Panc1 (cell line): ENCODE results near the gene ZNF500. TPM values are rescaled to one million over a fixed set of nuclear protein-coding genes. Genes with fewer than 3 reads are reported as not detected.
A peak's percentile ranks its signal among the peaks of the same experiment; 100 is the strongest.

ENCODE experiments used
- ATAC-seq: fragments of 200-7000 bp; cut with Tn5 transposase; 2 replicates; pipeline ENCODE4 v1.9.1; 2020; ENCODE audit warnings: mild to moderate bottlenecking, moderate library complexity
- Bru-seq: library from RNA; stranded (reverse); fragments of 400-500 nt; gene quantifications from one replicate; lab custom pipeline; 2021; lab: Mats Ljungman, UMichigan
- BruChase-seq, 2 experiments: library from RNA; stranded (reverse); fragments of 400-500 nt; gene quantifications; one replicate each; lab custom pipeline; 2021; lab: Mats Ljungman, UMichigan
- BruUV-seq: library from RNA; stranded (reverse); fragments of 400-500 nt; replicated peaks from 2 replicates; lab custom pipeline; 2021; lab: Mats Ljungman, UMichigan
- CTCF ChIA-PET: fragments of 300-600 bp; sonication (Branson Sonifier 250); formaldehyde crosslinking; loops from one replicate; lab custom pipeline; 2022; ENCODE audit warnings: antibody characterized with exemption; lab: Charles Lee
- POLR2A ChIA-PET: fragments of 300-600 bp; sonication (Branson Sonifier 250); formaldehyde crosslinking; loops from one replicate; lab custom pipeline; 2022; ENCODE audit warnings: antibody characterized with exemption; lab: Charles Lee
- DNase-seq: peaks from one replicate; pipeline ENCODE4 v3.0.0-alpha.2; 2010; ENCODE audit warnings: low read depth, low spot score
- H3K27ac ChIP-seq: 2 replicates; pipeline ENCODE4 v1.5.1; 2011; ENCODE audit warnings: mild to moderate bottlenecking, low read length, inconsistent platforms
- H3K27me3 ChIP-seq: fragments of 200-500 bp; sonication (Bioruptor generic); 2 replicates; pipeline ENCODE4 v1.6.0; 2014; ENCODE audit warnings: low read length, inconsistent platforms; ENCODE audit not compliant: control insufficient read depth, insufficient read depth
- H3K36me3 ChIP-seq: fragments of 200-500 bp; sonication (Bioruptor generic); 2 replicates; pipeline ENCODE4 v1.5.1; 2014; ENCODE audit warnings: inconsistent platforms, mild to moderate bottlenecking, low read length, moderate library complexity; ENCODE audit not compliant: control insufficient read depth, insufficient read depth
- H3K4me1 ChIP-seq: 2 replicates; pipeline ENCODE4 v1.5.1; 2011; ENCODE audit warnings: inconsistent platforms, mild to moderate bottlenecking, low read length, moderate library complexity; ENCODE audit not compliant: control insufficient read depth, insufficient read depth
- H3K4me3 ChIP-seq, 2 experiments: 2 replicates each; pipeline ENCODE4 v1.5.1; 2011 to 2012; ENCODE audit warnings: low read depth in 2 of 2, low read length in 2 of 2, mild to moderate bottlenecking in 2 of 2, inconsistent platforms in 1 of 2, moderate library complexity in 1 of 2
- H3K9me3 ChIP-seq: fragments of 200-500 bp; sonication (Bioruptor generic); 2 replicates; pipeline ENCODE4 v1.5.1; 2014; ENCODE audit warnings: low read depth, mild to moderate bottlenecking, inconsistent platforms, low read length, moderate library complexity; ENCODE audit not compliant: control insufficient read depth, insufficient read depth
- POLR2AphosphoS5 ChIP-seq: IDR thresholded peaks from 2 replicates; pipeline ENCODE4 v1.6.1; 2012; ENCODE audit warnings: mild to moderate bottlenecking, low read depth, low read length, moderate library complexity
- SIN3A ChIP-seq: IDR thresholded peaks from 2 replicates; pipeline ENCODE4 v1.6.1; 2012; ENCODE audit warnings: low read depth, mild to moderate bottlenecking, low read length, moderate library complexity, borderline replicate concordance; ENCODE audit not compliant: insufficient read depth
- TCF7L2 ChIP-seq: IDR thresholded peaks from 2 replicates; pipeline ENCODE4 v1.6.1; 2011; ENCODE audit warnings: mild to moderate bottlenecking, low read depth, low read length, inconsistent platforms
- in situ Hi-C: cut with HindIII; loops from 2 replicates; pipeline ENCODE4 v1.10.0; 2016; ENCODE audit warnings: low sequenced_read_pairs, low pct_unique_long_range_greater_than_20kb
- intact Hi-C: fragments of 100-400 bp; cut with micrococcal nuclease; formaldehyde crosslinking; loops from one replicate; pipeline ENCODE4 v1.10.0; 2022; ENCODE audit not compliant: unreplicated experiment
- long read RNA-seq: library from polyadenylated mRNA; unstranded; transcript quantifications from one replicate; pipeline ENCODE4 v2.0.0, GENCODE V29; 2021; ENCODE audit not compliant: unreplicated experiment
- polyA plus RNA-seq: library from polyadenylated mRNA; unstranded; fragments of >200 nt; gene quantifications from one replicate; pipeline ENCODE4 v1.2.1, GENCODE V29; 2012; ENCODE audit warnings: missing spikeins; ENCODE audit not compliant: insufficient read length
- total RNA-seq: library from RNA; stranded (reverse); gene quantifications from one replicate; pipeline ENCODE4 v1.2.1, GENCODE V29; 2021; ENCODE audit not compliant: unreplicated experiment
- TF ChIP-seq, protein P1 (sequence below), 2 experiments: IDR thresholded peaks; 2 replicates each; pipeline ENCODE4 v1.6.1; 2011 to 2012; ENCODE audit warnings: low read depth in 2 of 2, control low read depth in 1 of 2, low read length in 1 of 2, mild to moderate bottlenecking in 1 of 2, moderate library complexity in 1 of 2; ENCODE audit not compliant: insufficient read depth in 1 of 2
- TF ChIP-seq, protein P2 (sequence below): fragments of 450-650 bp; IDR thresholded peaks from 2 replicates; pipeline ENCODE4 v1.5.1; 2017; ENCODE audit warnings: mild to moderate bottlenecking

ZNF500 gene
- total RNA-seq = 25.8 TPM
- polyA plus RNA-seq = 17.4 TPM
- percentile 72 among the genes with signal in this experiment for Bru-seq, nascent RNA
- percentile 76 among the genes with signal in this experiment for BruChase-seq, experiment 1, labeled RNA remaining after a 2-hour chase
- BruChase-seq, experiment 2, labeled RNA remaining after a 6-hour chase = percentile 74 among the genes with signal in this experiment
- long read RNA-seq, full-length matches to known transcripts = 12 of 30 reads
- long read RNA-seq, partial matches to known transcripts = 5 of 30 reads
- long read RNA-seq, other reads (novel, unspliced or antisense) = 13 of 30 reads

DNA sequence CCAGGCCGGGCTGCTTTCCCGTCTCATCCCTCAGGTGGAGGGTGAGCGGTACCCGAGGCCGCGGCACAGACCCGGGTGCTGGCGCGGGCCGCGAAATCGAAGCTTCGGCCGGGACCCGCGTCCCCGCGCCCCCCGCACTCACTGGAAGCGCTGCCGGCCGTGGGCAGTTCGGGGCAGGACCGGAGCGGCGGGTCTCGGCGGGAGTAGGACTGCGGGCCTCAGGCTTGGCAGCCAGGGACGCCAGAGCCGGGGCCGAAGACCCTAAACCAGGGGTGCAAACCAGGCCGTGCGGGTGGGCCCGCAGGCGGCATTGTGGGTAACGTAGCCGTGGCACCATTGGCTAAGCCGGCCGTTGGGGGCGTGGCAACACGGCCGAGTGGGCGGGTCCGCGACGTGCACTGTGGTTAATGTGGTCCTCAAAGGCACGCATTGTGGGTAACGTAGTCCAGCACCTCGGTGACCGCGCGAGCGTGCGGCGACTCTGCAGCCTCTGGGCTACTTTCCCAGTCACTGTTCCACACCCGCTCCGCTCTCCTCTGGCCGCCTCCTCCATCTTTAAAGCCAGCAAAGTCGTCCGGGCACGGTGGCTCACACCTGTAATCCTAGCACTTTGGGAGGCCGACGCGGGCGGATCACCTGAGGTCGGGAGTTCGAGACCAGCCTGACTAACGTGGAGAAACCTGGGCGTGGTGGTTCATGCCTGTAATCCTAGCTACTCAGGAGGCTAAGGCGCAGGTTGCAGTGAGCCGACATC lies at the start of gene ZNF500:
TSS of gene ZNF500 (minus strand) at position 288 of the 754 bp plus-strand sequence. CDS start 1,184 bp downstream, outside the sequence.
- no peaks in the 10 kb centered on the region; the same call in 1 of the 2 replicates for H3K36me3 ChIP-seq
- TF ChIP-seq TCF7L2 = no peak
- peak; percentile 87 for TF ChIP-seq POLR2AphosphoS5
- TF ChIP-seq, protein P1, sequence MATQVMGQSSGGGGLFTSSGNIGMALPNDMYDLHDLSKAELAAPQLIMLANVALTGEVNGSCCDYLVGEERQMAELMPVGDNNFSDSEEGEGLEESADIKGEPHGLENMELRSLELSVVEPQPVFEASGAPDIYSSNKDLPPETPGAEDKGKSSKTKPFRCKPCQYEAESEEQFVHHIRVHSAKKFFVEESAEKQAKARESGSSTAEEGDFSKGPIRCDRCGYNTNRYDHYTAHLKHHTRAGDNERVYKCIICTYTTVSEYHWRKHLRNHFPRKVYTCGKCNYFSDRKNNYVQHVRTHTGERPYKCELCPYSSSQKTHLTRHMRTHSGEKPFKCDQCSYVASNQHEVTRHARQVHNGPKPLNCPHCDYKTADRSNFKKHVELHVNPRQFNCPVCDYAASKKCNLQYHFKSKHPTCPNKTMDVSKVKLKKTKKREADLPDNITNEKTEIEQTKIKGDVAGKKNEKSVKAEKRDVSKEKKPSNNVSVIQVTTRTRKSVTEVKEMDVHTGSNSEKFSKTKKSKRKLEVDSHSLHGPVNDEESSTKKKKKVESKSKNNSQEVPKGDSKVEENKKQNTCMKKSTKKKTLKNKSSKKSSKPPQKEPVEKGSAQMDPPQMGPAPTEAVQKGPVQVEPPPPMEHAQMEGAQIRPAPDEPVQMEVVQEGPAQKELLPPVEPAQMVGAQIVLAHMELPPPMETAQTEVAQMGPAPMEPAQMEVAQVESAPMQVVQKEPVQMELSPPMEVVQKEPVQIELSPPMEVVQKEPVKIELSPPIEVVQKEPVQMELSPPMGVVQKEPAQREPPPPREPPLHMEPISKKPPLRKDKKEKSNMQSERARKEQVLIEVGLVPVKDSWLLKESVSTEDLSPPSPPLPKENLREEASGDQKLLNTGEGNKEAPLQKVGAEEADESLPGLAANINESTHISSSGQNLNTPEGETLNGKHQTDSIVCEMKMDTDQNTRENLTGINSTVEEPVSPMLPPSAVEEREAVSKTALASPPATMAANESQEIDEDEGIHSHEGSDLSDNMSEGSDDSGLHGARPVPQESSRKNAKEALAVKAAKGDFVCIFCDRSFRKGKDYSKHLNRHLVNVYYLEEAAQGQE (IDR thresholded peaks at IDR 0.05; ENCODE audit: insufficient read depth in 1 of 2, low read depth in 2 of 2, low read length in 1 of 2) = no peak
- TF ChIP-seq, protein P2, sequence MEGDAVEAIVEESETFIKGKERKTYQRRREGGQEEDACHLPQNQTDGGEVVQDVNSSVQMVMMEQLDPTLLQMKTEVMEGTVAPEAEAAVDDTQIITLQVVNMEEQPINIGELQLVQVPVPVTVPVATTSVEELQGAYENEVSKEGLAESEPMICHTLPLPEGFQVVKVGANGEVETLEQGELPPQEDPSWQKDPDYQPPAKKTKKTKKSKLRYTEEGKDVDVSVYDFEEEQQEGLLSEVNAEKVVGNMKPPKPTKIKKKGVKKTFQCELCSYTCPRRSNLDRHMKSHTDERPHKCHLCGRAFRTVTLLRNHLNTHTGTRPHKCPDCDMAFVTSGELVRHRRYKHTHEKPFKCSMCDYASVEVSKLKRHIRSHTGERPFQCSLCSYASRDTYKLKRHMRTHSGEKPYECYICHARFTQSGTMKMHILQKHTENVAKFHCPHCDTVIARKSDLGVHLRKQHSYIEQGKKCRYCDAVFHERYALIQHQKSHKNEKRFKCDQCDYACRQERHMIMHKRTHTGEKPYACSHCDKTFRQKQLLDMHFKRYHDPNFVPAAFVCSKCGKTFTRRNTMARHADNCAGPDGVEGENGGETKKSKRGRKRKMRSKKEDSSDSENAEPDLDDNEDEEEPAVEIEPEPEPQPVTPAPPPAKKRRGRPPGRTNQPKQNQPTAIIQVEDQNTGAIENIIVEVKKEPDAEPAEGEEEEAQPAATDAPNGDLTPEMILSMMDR = no peak
- no peak; the same call in 1 of the 2 replicates for TF ChIP-seq SIN3A
- ATAC-seq = peak; percentile 94
- H3K27me3 ChIP-seq = no peaks in the 10 kb centered on the region
- no peaks in the 10 kb centered on the region for H3K9me3 ChIP-seq
- peak within 1 kb of the TSS; percentile 70 to 94 for H3K4me3 ChIP-seq
- CTCF ChIA-PET = no interaction called here
- in situ Hi-C loops (no loop called here), intact Hi-C loops (no loop called here)
- peaks cover 18% of the 10 kb centered on the region for H3K4me1 ChIP-seq
- no TSS peak for BruUV-seq
- peak within 1 kb of the TSS; percentile 97 for H3K27ac ChIP-seq
- POLR2A ChIA-PET = interaction anchor here (0.6 kb wide), 1 partner anchor 80 kb away, joined by 4 read pairs; the partner anchor contains the start of genes GLYR1 and UBN1
- peak; percentile 84 for DNase-seq

DNA sequence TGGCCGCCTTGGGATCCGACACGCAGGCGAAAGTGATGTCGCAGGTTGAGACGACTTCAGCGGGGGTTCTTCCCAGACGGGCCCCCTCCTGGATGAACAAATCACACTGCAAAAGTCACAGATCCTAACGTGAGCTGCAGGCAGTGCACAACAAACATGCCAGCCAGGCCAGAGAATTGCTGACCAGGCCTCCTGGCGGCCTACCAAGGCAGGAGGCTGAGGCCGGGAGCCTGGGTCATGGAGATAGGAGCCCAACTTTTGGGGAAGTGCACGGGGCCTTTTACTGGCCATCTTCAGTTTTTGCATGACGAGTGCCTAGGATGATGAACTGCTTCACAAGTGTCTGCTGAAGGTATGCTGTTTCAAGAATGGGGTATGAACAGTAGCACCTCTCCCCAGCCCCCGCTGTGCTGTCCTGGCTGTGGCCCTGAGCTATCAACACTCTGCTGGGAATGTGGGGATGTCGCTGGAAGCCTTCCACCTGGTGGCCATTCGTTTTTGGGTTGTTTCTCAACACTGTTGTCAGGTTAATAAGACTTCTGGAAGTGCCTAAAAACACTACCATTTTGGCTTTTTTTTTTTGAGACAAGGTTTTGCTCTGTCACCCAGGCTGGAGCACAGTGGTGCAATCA lies 47.7 kb upstream of the ZNF500 start:
- TF ChIP-seq POLR2AphosphoS5 (no peak), SIN3A (no peak)
- TF ChIP-seq, protein P2 = no peak
- TF ChIP-seq, protein P1 (IDR thresholded peaks at IDR 0.05; ENCODE audit: insufficient read depth in 1 of 2, low read depth in 2 of 2, low read length in 1 of 2) = no peak
- CTCF ChIA-PET = interaction anchor here (0.7 kb wide), 2 partner anchors 264 to 564 kb away, joined by 4 to 8 read pairs; no protein-coding TSS in a partner anchor

More for the DNA sequence above, 47.7 kb upstream of the ZNF500 start:
- no peak for DNase-seq
- Histone ChIP-seq H3K27ac (no peak overlapping the region), H3K4me1 (no peaks in the 10 kb centered on the region), H3K4me3 (no peak overlapping the region), H3K27me3 (no peaks in the 10 kb centered on the region), H3K9me3 (no peaks in the 10 kb centered on the region), H3K36me3 (peaks cover 12% of the 10 kb centered on the region)
- intact Hi-C loops (no loop called here), in situ Hi-C loops (loop anchor here (10.0 kb wide), 1 partner anchor 50 kb away; no protein-coding TSS in a partner anchor)
- BruUV-seq = no TSS peak
- ATAC-seq = 0 out of 2 replicates have a peak, but pooled peaks have one; percentile 47
- POLR2A ChIA-PET = interaction anchor here (0.6 kb wide), 1 partner anchor 127 kb away, joined by 6 read pairs; no protein-coding TSS in a partner anchor
